Measurements from ENCODE around the gene RPS4Y2.

- TF ChIP-seq CTCF (IDR thresholded peaks at IDR 0.05): no peak
- TF ChIP-seq POLR2A (IDR thresholded peaks at IDR 0.05): no peak
These were observed 24.3 kb downstream of the RPS4Y2 start for GRCh38 chrY:20780104-20780654.

All from body of pancreas (tissue), 4 donors.